ENCODE measurements around the gene CD22. TPM values are rescaled to one million over a fixed set of nuclear protein-coding genes. Genes with fewer than 3 reads are reported as not detected.

The CD22 gene
- polyA plus RNA-seq, 6 donors from 2014 or later: 364 to 971 (median 552) TPM

Other genes with a start within 250 kb of the CD22 start
- gene FXYD3, start 213.4 kb upstream of the CD22 start, polyA plus RNA-seq (ENCODE audit: low read depth in 6 of 6): not detected
- not detected for gene LGI4, start 194.1 kb upstream of the CD22 start, polyA plus RNA-seq (ENCODE audit: low read depth in 6 of 6)
- 1 to 10 TPM; 1.0 to 2.7 (median 1.2) TPM for gene FXYD1, start 190.4 kb upstream of the CD22 start, polyA plus RNA-seq (ENCODE audit: low read depth in 6 of 6)
- gene FXYD7, start 185.9 kb upstream of the CD22 start, polyA plus RNA-seq (ENCODE audit: low read depth in 6 of 6): 1 to 10 TPM; 2.0 to 4.5 (median 3.4) TPM
- gene FXYD5, start 174.5 kb upstream of the CD22 start, polyA plus RNA-seq (ENCODE audit: low read depth in 6 of 6): 100 to 1,000 TPM; 290 to 440 (median 351) TPM
- gene FAM187B, start 100.4 kb upstream of the CD22 start, polyA plus RNA-seq (ENCODE audit: low read depth in 6 of 6): not detected
- gene LSR, start 80.2 kb upstream of the CD22 start, polyA plus RNA-seq (ENCODE audit: low read depth in 6 of 6): 10 to 100 TPM; 11.7 to 46.3 (median 34.8) TPM
- 10 to 100 TPM in 4 of 6 donors, 1 to 10 TPM in 2; 1.9 to 15.5 (median 10.4) TPM for gene USF2, start 60.2 kb upstream of the CD22 start, polyA plus RNA-seq (ENCODE audit: low read depth in 6 of 6)
- gene HAMP, start 46.7 kb upstream of the CD22 start, polyA plus RNA-seq (ENCODE audit: low read depth in 6 of 6): under 1 TPM in 1 of 6 donors, not detected in 5; 0.12 TPM
- gene MAG, start 37.0 kb upstream of the CD22 start, polyA plus RNA-seq (ENCODE audit: low read depth in 6 of 6): under 1 TPM in 4 of 6 donors, not detected in 2; 0.12 to 0.41 (median 0.29) TPM
- 1 to 10 TPM in 2 of 6 donors, under 1 TPM in 4; 0.14 to 1.9 (median 0.75) TPM for gene FFAR1, start 18.7 kb downstream of the CD22 start, polyA plus RNA-seq (ENCODE audit: low read depth in 6 of 6)
- gene FFAR3, start 29.3 kb downstream of the CD22 start, polyA plus RNA-seq (ENCODE audit: low read depth in 6 of 6): under 1 TPM in 1 of 6 donors, not detected in 5; 0.17 TPM
- not detected for gene GPR42, start 41.9 kb downstream of the CD22 start, polyA plus RNA-seq (ENCODE audit: low read depth in 6 of 6)
- not detected for gene FFAR2, start 119.1 kb downstream of the CD22 start, polyA plus RNA-seq (ENCODE audit: low read depth in 6 of 6)
- gene KRTDAP, start 161.3 kb downstream of the CD22 start, polyA plus RNA-seq (ENCODE audit: low read depth in 6 of 6): not detected
- 1 to 10 TPM in 2 of 6 donors, not detected in 4; 2.6 to 3.1 TPM for gene DMKN, start 184.5 kb downstream of the CD22 start, polyA plus RNA-seq (ENCODE audit: low read depth in 6 of 6)
- not detected for gene SBSN, start 199.1 kb downstream of the CD22 start, polyA plus RNA-seq (ENCODE audit: low read depth in 6 of 6)
- gene GAPDHS, start 204.3 kb downstream of the CD22 start, polyA plus RNA-seq (ENCODE audit: low read depth in 6 of 6): not detected
- gene TMEM147, start 216.4 kb downstream of the CD22 start, polyA plus RNA-seq (ENCODE audit: low read depth in 6 of 6): 100 to 1,000 TPM; 153 to 293 (median 162) TPM
- not detected for gene ATP4A, start 234.5 kb downstream of the CD22 start, polyA plus RNA-seq (ENCODE audit: low read depth in 6 of 6)